IMR-90 (cell line): Measurements from ENCODE around the gene CENPM. TPM values are rescaled to one million over a fixed set of nuclear protein-coding genes. Genes with fewer than 3 reads are reported as not detected.

Experiments
- ATAC-seq: fragments of 200-7000 bp; cut with Tn5 transposase; 2 replicates; pipeline ENCODE4 v1.9.1; 2020; ENCODE audit warnings: low read depth, mild to moderate bottlenecking, moderate library complexity
- BruUV-seq: library from RNA; stranded (reverse); fragments of 400-500 nt; replicated peaks from 2 replicates; lab custom pipeline; 2021; lab: Mats Ljungman, UMichigan
- CTCF ChIA-PET: fragments of 300-600 bp; formaldehyde crosslinking; extraction: SDS; loops from one replicate; lab custom pipeline; 2021; ENCODE audit warnings: antibody characterized with exemption; lab: Yijun Ruan, JAX
- POLR2A ChIA-PET: fragments of 300-600 bp; sonication (Branson Sonifier 250); formaldehyde crosslinking; loops from one replicate; lab custom pipeline; 2022; ENCODE audit warnings: antibody characterized with exemption; ENCODE audit not compliant: unreplicated experiment; lab: Charles Lee
- DNase-seq: peaks from one replicate; pipeline ENCODE4 v3.0.0; 2013
- H2AFZ ChIP-seq: replicated peaks from 2 replicates; pipeline ENCODE3; 2013; ENCODE audit warnings: low read length, mild to moderate bottlenecking; ENCODE audit not compliant: poor library complexity
- H2AK5ac ChIP-seq: 2 replicates; pipeline ENCODE4 v1.6.1; 2013; ENCODE audit warnings: low read depth, low read length, inconsistent platforms
- H2AK9ac ChIP-seq: replicated peaks from 2 replicates; pipeline ENCODE3; 2013; ENCODE audit warnings: mild to moderate bottlenecking, low read depth, low read length, moderate library complexity; ENCODE audit not compliant: poor library complexity
- H2BK120ac ChIP-seq: 2 replicates; pipeline ENCODE4 v1.6.1; 2013; ENCODE audit warnings: low read depth, low read length, inconsistent platforms
- H2BK15ac ChIP-seq: 3 replicates; pipeline ENCODE4 v1.6.1; 2013; ENCODE audit warnings: low read depth, low read length, inconsistent platforms
- H2BK20ac ChIP-seq: 2 replicates; pipeline ENCODE4 v1.6.1; 2013; ENCODE audit warnings: low read depth, mild to moderate bottlenecking, inconsistent platforms, low read length, moderate library complexity
- H2BK5ac ChIP-seq: 2 replicates; pipeline ENCODE4 v1.6.1; 2013; ENCODE audit warnings: mild to moderate bottlenecking, low read depth, low read length, inconsistent platforms; ENCODE audit not compliant: poor library complexity, severe bottlenecking
- H3K14ac ChIP-seq: replicated peaks from 2 replicates; pipeline ENCODE4 v1.6.1; 2013; ENCODE audit warnings: low read depth, low read length, inconsistent platforms
- H3K18ac ChIP-seq: 2 replicates; pipeline ENCODE4 v1.6.1; 2013; ENCODE audit warnings: low read depth, low read length, control low read depth
- H3K23ac ChIP-seq: 2 replicates; pipeline ENCODE4 v1.6.1; 2013; ENCODE audit warnings: low read depth, low read length, inconsistent platforms
- H3K27ac ChIP-seq: 2 replicates; pipeline ENCODE4 v1.5.1; 2013; ENCODE audit warnings: mild to moderate bottlenecking, control low read depth, low read length; ENCODE audit not compliant: insufficient read depth
- H3K27me3 ChIP-seq: 2 replicates; pipeline ENCODE4 v1.6.1; 2013; ENCODE audit warnings: low read length; ENCODE audit not compliant: control insufficient read depth, insufficient read depth
- H3K36me3 ChIP-seq: 2 replicates; pipeline ENCODE4 v1.6.1; 2013; ENCODE audit warnings: low read length, mixed read lengths; ENCODE audit not compliant: control insufficient read depth, insufficient read depth
- H3K4ac ChIP-seq: 2 replicates; pipeline ENCODE4 v1.6.1; 2013; ENCODE audit warnings: low read depth, low read length, inconsistent platforms
- H3K4me1 ChIP-seq: 2 replicates; pipeline ENCODE4 v1.6.1; 2013; ENCODE audit warnings: low read length, mixed read lengths; ENCODE audit not compliant: control insufficient read depth, insufficient read depth
- H3K4me2 ChIP-seq: 2 replicates; pipeline ENCODE4 v1.6.1; 2013; ENCODE audit warnings: low read depth, mild to moderate bottlenecking, control low read depth, low read length, moderate library complexity
- H3K4me3 ChIP-seq: 2 replicates; pipeline ENCODE4 v1.5.1; 2013; ENCODE audit warnings: low read depth, mild to moderate bottlenecking, control low read depth, low read length, moderate library complexity; ENCODE audit not compliant: insufficient read depth
- H3K56ac ChIP-seq: 2 replicates; pipeline ENCODE4 v1.6.1; 2013; ENCODE audit warnings: low read length, inconsistent platforms; ENCODE audit not compliant: insufficient read depth; ENCODE audit errors: extremely low read depth
- H3K79me1 ChIP-seq, 2 experiments: 2 replicates each; pipeline ENCODE4 v1.6.1; 2013; ENCODE audit warnings: low read length in 2 of 2, inconsistent platforms in 1 of 2, low read depth in 1 of 2
- H3K9ac ChIP-seq: 2 replicates; pipeline ENCODE4 v1.6.1; 2013; ENCODE audit warnings: low read depth, low read length, control low read depth
- H3K9me1 ChIP-seq: 2 replicates; pipeline ENCODE4 v1.6.1; 2013; ENCODE audit warnings: low read length, inconsistent platforms; ENCODE audit not compliant: insufficient read depth
- H3K9me3 ChIP-seq: 2 replicates; pipeline ENCODE4 v1.6.1; 2013; ENCODE audit warnings: low read length; ENCODE audit not compliant: control insufficient read depth, insufficient read depth
- H4K20me1 ChIP-seq: 2 replicates; pipeline ENCODE4 v1.6.1; 2013; ENCODE audit warnings: low read length, inconsistent platforms; ENCODE audit not compliant: insufficient read depth
- H4K5ac ChIP-seq: 2 replicates; pipeline ENCODE4 v1.6.1; 2013; ENCODE audit warnings: mild to moderate bottlenecking, low read depth, low read length, control low read depth
- H4K8ac ChIP-seq, 2 experiments: 2 replicates each; pipeline ENCODE4 v1.6.1; 2013; ENCODE audit warnings: low read depth in 2 of 2, low read length in 2 of 2, control low read depth in 1 of 2, inconsistent platforms in 1 of 2
- H4K91ac ChIP-seq: 2 replicates; pipeline ENCODE4 v1.6.1; 2013; ENCODE audit warnings: low read depth, low read length, inconsistent platforms; ENCODE audit not compliant: insufficient read depth
- CEBPB ChIP-seq: IDR thresholded peaks from 2 replicates; pipeline ENCODE4 v1.6.1; 2012; ENCODE audit warnings: low read depth, low read length, improper control_type of control experiment
- CHD1 ChIP-seq: IDR thresholded peaks from 2 replicates; pipeline ENCODE4 v1.6.1; 2012; ENCODE audit warnings: low read depth, low read length, improper control_type of control experiment
- CTCF ChIP-seq: conservative IDR thresholded peaks from 2 replicates; pipeline ENCODE4 v1.5.1; 2012; ENCODE audit warnings: mild to moderate bottlenecking, low read depth, low read length, improper control_type of control experiment
- ELK1 ChIP-seq: fragments of 150-350 bp; IDR thresholded peaks from 2 replicates; pipeline ENCODE4 v1.6.1; 2016; ENCODE audit warnings: low read depth, mild to moderate bottlenecking, low read length, moderate library complexity, borderline replicate concordance
- FOS ChIP-seq: fragments of 150-350 bp; IDR thresholded peaks from 2 replicates; pipeline ENCODE4 v1.6.1; 2016; ENCODE audit warnings: low read depth, low read length
- MAFK ChIP-seq: IDR thresholded peaks from 2 replicates; pipeline ENCODE4 v1.6.1; 2012; ENCODE audit warnings: low read depth, low read length, improper control_type of control experiment
- MXI1 ChIP-seq: IDR thresholded peaks from 2 replicates; pipeline ENCODE4 v1.6.1; 2012; ENCODE audit warnings: low read depth, mild to moderate bottlenecking, low read length, moderate library complexity, borderline replicate concordance
- NFE2L2 ChIP-seq: fragments of 150-350 bp; IDR thresholded peaks from 2 replicates; pipeline ENCODE4 v1.6.1; 2016; ENCODE audit warnings: low read depth, mild to moderate bottlenecking, low read length
- POLR2A ChIP-seq: IDR thresholded peaks from 2 replicates; pipeline ENCODE4 v1.6.1; 2012; ENCODE audit warnings: mild to moderate bottlenecking, low read depth, low read length
- RAD21 ChIP-seq: IDR thresholded peaks from 2 replicates; pipeline ENCODE4 v1.6.1; 2012; ENCODE audit warnings: low read length, improper control_type of control experiment
- RCOR1 ChIP-seq: IDR thresholded peaks from 2 replicates; pipeline ENCODE4 v1.6.1; 2012; ENCODE audit warnings: mild to moderate bottlenecking, low read length, improper control_type of control experiment; ENCODE audit not compliant: insufficient replicate concordance
- RFX5 ChIP-seq: IDR thresholded peaks from 2 replicates; pipeline ENCODE4 v1.8.0; 2012; ENCODE audit warnings: low read depth, mild to moderate bottlenecking, low read length, moderate library complexity
- SMC3 ChIP-seq: fragments of 150-350 bp; IDR thresholded peaks from 2 replicates; pipeline ENCODE4 v1.6.1; 2016; ENCODE audit warnings: low read depth, mild to moderate bottlenecking, antibody characterized with exemption, low read length, moderate library complexity
- USF2 ChIP-seq: fragments of 150-350 bp; IDR thresholded peaks from 2 replicates; pipeline ENCODE4 v1.6.1; 2017; ENCODE audit warnings: mild to moderate bottlenecking, antibody characterized with exemption, low read length, low read depth
- WGBS, 2 experiments: methylation state at CpG; one replicate each; pipeline versions ENCODE4 v1.1.5 to v1.1.7; 2013; ENCODE audit warnings: missing lambda C conversion rate in 2 of 2; ENCODE audit not compliant: insufficient read length in 1 of 2; ENCODE audit errors: extremely low coverage in 2 of 2; 5-methylcytosine and 5-hydroxymethylcytosine counted together
- dilution Hi-C: fragments of 300-500 bp; cut with HindIII; formaldehyde crosslinking; loops from one replicate; pipeline ENCODE4 v1.14.3; 2018; ENCODE audit warnings: low sequenced_read_pairs; ENCODE audit not compliant: unreplicated experiment
- in situ Hi-C: fragments of 300-500 bp; cut with MboI; formaldehyde crosslinking; loops from 3 replicates; pipeline ENCODE4 v1.14.3; 2019; ENCODE audit warnings: low sequenced_read_pairs, inconsistent platforms, mixed read lengths
- intact Hi-C: fragments of 100-400 bp; cut with micrococcal nuclease; formaldehyde crosslinking; loops from 2 replicates; pipeline ENCODE4 v1.10.0; 2022
- polyA plus RNA-seq, 3 experiments: library from polyadenylated mRNA; depleted of rRNA; stranded (reverse); fragments of >200 nt; gene quantifications; 2 replicates each; pipeline ENCODE4 v1.2.3, GENCODE V29; 2012; ENCODE audit warnings: low replicate concordance in 1 of 3
- total RNA-seq: library from RNA; depleted of rRNA; stranded (reverse); fragments of >200 nt; gene quantifications from 2 replicates; pipeline ENCODE4 v1.2.3, GENCODE V29; 2012

Gene CENPM
- total and polyA plus RNA-seq, 2 of the 4 experiments (the other 2 are of a cell fraction) = 18.1 to 20.1 TPM

- Histone ChIP-seq H3K56ac (no peak overlapping the region), H3K14ac (no peak overlapping the region), H3K79me1 (0 out of 4 replicates have a peak, but pooled peaks cover 0 to 3% of the 10 kb centered on the region in 2 experiments), H3K9me3 (no peaks in the 10 kb centered on the region), H2BK20ac (no peak overlapping the region), H2AFZ (no peak overlapping the region), H3K4me1 (peaks cover 1% of the 10 kb centered on the region; the same call in 1 of the 2 replicates), H3K4ac (no peak overlapping the region), H3K18ac (no peak overlapping the region), H2AK9ac (no peak overlapping the region), H3K4me2 (no peak overlapping the region), H2BK120ac (no peak overlapping the region), H3K4me3 (no peak overlapping the region), H2AK5ac (no peak overlapping the region), H4K20me1 (no peaks in the 10 kb centered on the region; the same call in 1 of the 2 replicates), H2BK15ac (no peak overlapping the region), H2BK5ac (no peak overlapping the region), H3K27me3 (no peaks in the 10 kb centered on the region), H3K23ac (no peak overlapping the region), H3K9me1 (no peaks in the 10 kb centered on the region; the same call in none of the 2 replicates), H3K9ac (no peak overlapping the region), H3K27ac (no peak overlapping the region), H3K36me3 (peaks cover 24% of the 10 kb centered on the region), H4K5ac (no peak overlapping the region), H4K8ac (no peak overlapping the region), H4K91ac (no peak overlapping the region)
- 90% methylated on average over 2 of the region's 4 CpGs; no CpG with 5 or more reads in 1 of the 2 experiments for WGBS, 2 experiments
- in situ Hi-C loops (no loop called here), dilution Hi-C loops (no loop called here), intact Hi-C loops (no loop called here)
- ATAC-seq = no peak
- BruUV-seq = no TSS peak
- ChIA-PET POLR2A (no interaction called here), CTCF (no interaction called here)
- DNase-seq = no peak
- TF ChIP-seq SMC3 (no peak), CHD1 (no peak), RFX5 (no peak), ELK1 (no peak), CEBPB (no peak), CTCF (no peak), NFE2L2 (no peak), RAD21 (no peak), POLR2A (no peak), FOS (no peak), RCOR1 (no peak), USF2 (no peak), MXI1 (no peak), MAFK (no peak)
Observed at GRCh38 chr22:41892721-41893120, 54.2 kb downstream of the CENPM start.
